ENCODE measurements around the gene EEA1. TPM values are rescaled to one million over a fixed set of nuclear protein-coding genes. Genes with fewer than 3 reads are reported as not detected.

Gene EEA1
- total RNA-seq, 4 donors from 2014 or later: 18.6 to 28.7 (median 20.8) TPM

GRCh38 chr12:92908108-92908507, 21.0 kb downstream of the EEA1 start:
- ATAC-seq: no peak
- Histone ChIP-seq H3K4me3 (no peak overlapping the region), H3K9me3 (no peaks in the 10 kb centered on the region), H3K27ac (no peak overlapping the region), H3K36me3 (no peaks in the 10 kb centered on the region), H3K27me3 (no peaks in the 10 kb centered on the region), H3K4me1 (peaks cover 21 to 34% of the 10 kb centered on the region in 2 donors)
- in situ Hi-C loops (cut with MboI; ENCODE audit: low sequenced_read_pairs in 4 of 4) (no loop called here), intact Hi-C loops (cut with DNase I; ENCODE audit: low total_unique reads) (no loop called here)
- no peak for DNase-seq
- TF ChIP-seq POLR2A (IDR thresholded peaks at IDR 0.05) (no peak), CTCF (IDR thresholded peaks at IDR 0.05 in 4 of 5, conservative IDR thresholded peaks at IDR 0.05 in 1 of 5) (no peak)

- no peaks in the 10 kb centered on the region for H3K27me3 ChIP-seq
- no peak overlapping the region for H3K4me3 ChIP-seq
- H3K36me3 ChIP-seq: no peaks in the 10 kb centered on the region
- DNase-seq (peak in 1 of 2 donors; percentile 38), ATAC-seq (peak; percentile 54 to 78)
- TF ChIP-seq POLR2A (IDR thresholded peaks at IDR 0.05) (no peak), CTCF (IDR thresholded peaks at IDR 0.05 in 4 of 5, conservative IDR thresholded peaks at IDR 0.05 in 1 of 5) (no peak)
- no peaks in the 10 kb centered on the region for H3K9me3 ChIP-seq
- intact Hi-C loops (cut with DNase I; ENCODE audit: low total_unique reads) (no loop called here), in situ Hi-C loops (cut with MboI; ENCODE audit: low sequenced_read_pairs in 4 of 4) (no loop called here)
- H3K27ac ChIP-seq: peak overlapping the region; percentile 49 to 67 (median 62)
- peaks cover 19 to 30% of the 10 kb centered on the region in 2 donors for H3K4me1 ChIP-seq
These were observed 23.1 kb downstream of the EEA1 start for GRCh38 chr12:92905811-92906554.

- no peak for TF ChIP-seq CTCF (IDR thresholded peaks at IDR 0.05 in 4 of 5, conservative IDR thresholded peaks at IDR 0.05 in 1 of 5)
- Histone ChIP-seq H3K27ac (peak overlapping the region; percentile 49 to 67 (median 62)), H3K27me3 (no peaks in the 10 kb centered on the region), H3K4me1 (peaks cover 25 to 33% of the 10 kb centered on the region in 2 donors), H3K9me3 (no peaks in the 10 kb centered on the region), H3K36me3 (no peaks in the 10 kb centered on the region), H3K4me3 (no peak overlapping the region)
- intact Hi-C loops (cut with DNase I; ENCODE audit: low total_unique reads) (no loop called here), in situ Hi-C loops (cut with MboI; ENCODE audit: low sequenced_read_pairs in 4 of 4) (no loop called here)
- ATAC-seq (peak; percentile 43 to 70), DNase-seq (peak in 1 of 2 donors; percentile 37)
These were observed 23.8 kb downstream of the EEA1 start for GRCh38 chr12:92905258-92905810.

- in situ Hi-C loops (cut with MboI; ENCODE audit: low sequenced_read_pairs in 4 of 4): no loop called here
- Histone ChIP-seq H3K27ac (peak overlapping the region; percentile 83 to 94 (median 86)), H3K9me3 (no peaks in the 10 kb centered on the region), H3K27me3 (no peaks in the 10 kb centered on the region), H3K4me1 (peaks cover 34 to 36% of the 10 kb centered on the region in 2 donors), H3K4me3 (no peak overlapping the region), H3K36me3 (no peaks in the 10 kb centered on the region)
- DNase-seq: no peak
- ATAC-seq: no peak
- intact Hi-C loops (cut with DNase I; ENCODE audit: low total_unique reads): no loop called here
- no peak for TF ChIP-seq POLR2A (IDR thresholded peaks at IDR 0.05)
- no peak for TF ChIP-seq CTCF (IDR thresholded peaks at IDR 0.05 in 4 of 5, conservative IDR thresholded peaks at IDR 0.05 in 1 of 5)
These were observed 28.2 kb downstream of the EEA1 start for GRCh38 chr12:92900941-92901340.

All from gastrocnemius medialis (tissue), 4 donors.